ENCODE measurements around the gene ABCC1.

GRCh38 chr16:15916323-15916722 is 33.1 kb upstream of the ABCC1 start:
- no peak for TF ChIP-seq RAD21 (IDR thresholded peaks at IDR 0.05; ENCODE audit: low read length)
- no peak for TF ChIP-seq CTCF (conservative IDR thresholded peaks at IDR 0.05; ENCODE audit: low read depth, low read length)
- no peak for TF ChIP-seq MAFK (IDR thresholded peaks at IDR 0.05; ENCODE audit: low read depth, low read length)
- no peak for TF ChIP-seq BHLHE40 (IDR thresholded peaks at IDR 0.05; ENCODE audit: low read depth, low read length)
- no peak for TF ChIP-seq POLR2A (IDR thresholded peaks at IDR 0.05; ENCODE audit: low read depth, low read length)
- TF ChIP-seq ELK1 (IDR thresholded peaks at IDR 0.05; ENCODE audit: borderline replicate concordance, low read depth, low read length) = no peak
- TF ChIP-seq MXI1 (IDR thresholded peaks at IDR 0.05; ENCODE audit: borderline replicate concordance, low read depth, low read length) = no peak
- TF ChIP-seq FOS (IDR thresholded peaks at IDR 0.05; ENCODE audit: low read depth, low read length) = no peak
- no peak for TF ChIP-seq USF2 (IDR thresholded peaks at IDR 0.05; ENCODE audit: low read depth, low read length)
- no peak for TF ChIP-seq NFE2L2 (IDR thresholded peaks at IDR 0.05; ENCODE audit: low read depth, low read length)
- no peak for TF ChIP-seq CEBPB (IDR thresholded peaks at IDR 0.05; ENCODE audit: low read depth, low read length)

Measured in IMR-90 (cell line).